ENCODE data around the gene UBE2E2.

Gene UBE2E2

DNA sequence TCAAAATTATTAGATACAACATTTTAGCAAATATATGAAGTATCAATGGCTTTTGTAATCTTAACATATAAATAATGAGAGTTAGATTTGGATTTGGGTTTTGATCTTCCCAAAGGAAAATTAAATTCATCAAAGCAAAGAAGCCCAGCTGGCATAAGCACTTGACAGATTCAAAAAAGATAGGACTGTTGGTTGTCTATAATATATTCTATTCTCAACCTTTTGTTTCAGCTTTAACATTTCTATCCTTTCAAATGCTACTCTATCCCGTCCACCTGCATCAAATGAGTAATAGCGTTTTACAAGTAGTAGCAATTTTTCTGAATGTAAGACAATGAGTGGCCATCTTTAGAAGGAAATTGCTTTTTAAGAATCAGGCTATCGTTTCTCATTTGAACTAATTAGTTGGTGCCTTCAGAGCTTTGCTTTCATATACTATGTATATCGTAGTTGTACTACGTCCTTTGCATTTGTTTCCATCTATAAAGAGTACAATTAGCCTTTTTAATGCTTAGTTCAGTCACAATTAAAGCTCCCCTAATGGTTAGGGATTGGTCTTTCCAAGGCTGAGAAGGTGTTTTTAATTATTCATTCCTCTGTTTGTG is 278.0 kb downstream of the UBE2E2 start:
- ATAC-seq (replicated peaks) (no peak), DNase-seq (no peak)
- H3K36me3 Mint-ChIP-seq: peaks cover 42 to 54% of the 10 kb centered on the region in 2 donors
- H3K4me3 Mint-ChIP-seq: no peak overlapping the region
- H3K4me1 Mint-ChIP-seq: peaks cover 4 to 21% of the 10 kb centered on the region in 2 donors
- no peak overlapping the region for H3K27ac Mint-ChIP-seq
- H3K27me3 Mint-ChIP-seq: no peaks in the 10 kb centered on the region
- H3K9me3 Mint-ChIP-seq: peaks cover 19 to 23% of the 10 kb centered on the region in 2 donors

DNA sequence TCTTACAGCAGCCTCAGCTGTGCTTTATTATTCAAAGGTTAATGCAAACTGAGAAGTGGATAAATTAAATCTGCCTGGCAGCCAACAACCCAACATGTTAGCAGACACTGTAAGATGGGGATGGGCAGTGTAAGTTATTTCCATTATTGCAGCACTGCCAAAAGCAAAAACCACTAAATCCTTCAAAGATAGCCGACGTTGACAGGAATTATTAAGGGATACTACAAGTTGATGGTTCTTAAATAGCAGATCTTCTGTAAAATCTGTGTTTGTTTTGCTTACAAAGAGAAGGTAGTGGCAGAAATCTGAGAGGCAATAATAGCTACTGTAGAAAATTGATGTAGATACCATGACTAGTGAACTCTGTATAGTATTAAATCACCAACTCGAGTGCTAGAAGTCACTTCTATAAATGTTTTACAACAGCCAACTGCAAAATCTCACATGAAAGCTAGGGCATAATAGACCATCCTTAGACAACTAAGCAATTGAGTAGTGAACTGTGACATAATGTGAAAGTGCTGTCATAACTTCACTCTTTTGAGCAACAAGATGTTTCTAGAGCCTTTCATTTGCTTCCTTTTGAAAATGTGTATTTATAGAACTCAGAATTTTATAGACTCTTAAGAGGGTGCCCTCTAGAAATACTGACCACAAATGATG is 278.6 kb downstream of the UBE2E2 start:
- H3K27me3 Mint-ChIP-seq: no peaks in the 10 kb centered on the region
- peak; percentile 29 to 45 for ATAC-seq (replicated peaks)
- no peak overlapping the region for H3K4me3 Mint-ChIP-seq
- peaks cover 4 to 21% of the 10 kb centered on the region in 2 donors for H3K4me1 Mint-ChIP-seq
- peaks cover 44 to 57% of the 10 kb centered on the region in 2 donors for H3K36me3 Mint-ChIP-seq
- H3K9me3 Mint-ChIP-seq: peaks cover 19 to 24% of the 10 kb centered on the region in 2 donors
- H3K27ac Mint-ChIP-seq: no peak overlapping the region
- DNase-seq: no peak

DNA sequence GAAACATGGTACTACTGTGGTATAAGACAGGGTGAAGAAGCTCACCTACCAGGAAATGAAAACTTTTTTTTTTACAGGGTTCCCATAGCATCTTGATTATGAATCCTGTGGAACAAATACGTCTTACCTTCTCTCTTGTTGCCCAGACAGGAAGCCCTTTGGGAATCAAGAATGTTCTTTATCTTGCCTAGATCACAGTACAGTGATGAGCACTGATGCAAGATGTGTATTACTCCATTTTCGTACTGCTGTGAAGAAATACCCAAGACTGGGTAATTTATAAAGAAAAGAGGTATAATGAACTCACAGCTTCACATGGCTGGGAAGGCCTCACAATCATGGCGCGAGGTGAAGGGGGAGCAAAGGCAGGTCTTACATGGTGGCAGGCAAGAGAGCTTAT is 281.3 kb downstream of the UBE2E2 start:
- H3K36me3 Mint-ChIP-seq: peaks cover 37 to 47% of the 10 kb centered on the region in 2 donors
- DNase-seq (no peak), ATAC-seq (replicated peaks) (no peak)
- H3K4me3 Mint-ChIP-seq: no peak overlapping the region
- no peak overlapping the region for H3K27ac Mint-ChIP-seq
- H3K4me1 Mint-ChIP-seq: peaks cover 11 to 28% of the 10 kb centered on the region in 2 donors
- no peaks in the 10 kb centered on the region for H3K27me3 Mint-ChIP-seq
- H3K9me3 Mint-ChIP-seq: peaks cover 11 to 18% of the 10 kb centered on the region in 2 donors

DNA sequence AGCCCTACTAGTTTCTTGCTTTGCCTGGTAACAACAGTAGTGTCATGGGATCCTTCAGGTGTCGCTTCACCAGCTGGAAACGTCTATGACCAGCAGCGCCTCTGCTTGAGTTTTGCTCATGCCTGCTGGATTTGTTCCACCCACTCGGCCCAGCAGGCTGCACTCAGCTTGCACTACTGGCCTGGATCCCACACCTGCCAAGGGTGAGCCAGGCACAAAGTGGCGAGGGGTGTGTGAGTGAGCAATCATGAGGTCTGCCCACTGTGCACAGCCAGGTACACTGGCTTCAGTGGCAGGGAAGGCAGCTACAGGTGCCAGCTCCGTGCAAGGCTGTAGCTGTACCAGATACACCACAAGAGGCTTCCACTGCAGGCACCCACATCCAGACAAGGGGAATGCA is 282.8 kb downstream of the UBE2E2 start:
- H3K4me3 Mint-ChIP-seq: no peak overlapping the region
- peaks cover 26 to 38% of the 10 kb centered on the region in 2 donors for H3K36me3 Mint-ChIP-seq
- ATAC-seq (replicated peaks) (no peak), DNase-seq (no peak)
- no peaks in the 10 kb centered on the region for H3K27me3 Mint-ChIP-seq
- peaks cover 11 to 12% of the 10 kb centered on the region in 2 donors for H3K9me3 Mint-ChIP-seq
- H3K27ac Mint-ChIP-seq: no peak overlapping the region
- peaks cover 15 to 27% of the 10 kb centered on the region in 2 donors for H3K4me1 Mint-ChIP-seq

DNA sequence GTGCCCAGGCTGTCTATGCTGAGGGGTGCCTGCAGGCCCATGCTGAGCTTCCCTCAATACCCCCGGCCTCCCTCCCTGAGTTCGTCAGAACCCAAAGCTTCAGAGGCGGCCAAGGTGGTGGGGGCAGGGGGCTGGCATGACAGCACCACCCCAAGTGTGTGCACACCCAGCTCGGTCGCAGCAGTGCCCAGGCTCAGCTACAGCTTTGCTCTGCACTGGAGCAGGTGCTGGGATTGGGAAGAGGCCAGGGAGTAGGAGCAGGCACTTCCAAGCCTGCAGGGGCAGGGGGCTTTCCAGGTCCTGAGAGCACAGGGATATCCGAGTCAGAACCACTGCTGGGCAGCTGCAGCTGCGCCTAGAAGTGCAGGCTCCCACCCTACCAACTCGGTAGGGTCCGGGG is 283.9 kb downstream of the UBE2E2 start:
- DNase-seq (no peak), ATAC-seq (replicated peaks) (no peak)
- H3K4me1 Mint-ChIP-seq: peaks cover 18 to 27% of the 10 kb centered on the region in 2 donors
- no peak overlapping the region for H3K27ac Mint-ChIP-seq
- no peak overlapping the region for H3K4me3 Mint-ChIP-seq
- peaks cover 26 to 38% of the 10 kb centered on the region in 2 donors for H3K36me3 Mint-ChIP-seq
- H3K27me3 Mint-ChIP-seq: no peaks in the 10 kb centered on the region
- peaks cover 11 to 12% of the 10 kb centered on the region in 2 donors for H3K9me3 Mint-ChIP-seq

DNA sequence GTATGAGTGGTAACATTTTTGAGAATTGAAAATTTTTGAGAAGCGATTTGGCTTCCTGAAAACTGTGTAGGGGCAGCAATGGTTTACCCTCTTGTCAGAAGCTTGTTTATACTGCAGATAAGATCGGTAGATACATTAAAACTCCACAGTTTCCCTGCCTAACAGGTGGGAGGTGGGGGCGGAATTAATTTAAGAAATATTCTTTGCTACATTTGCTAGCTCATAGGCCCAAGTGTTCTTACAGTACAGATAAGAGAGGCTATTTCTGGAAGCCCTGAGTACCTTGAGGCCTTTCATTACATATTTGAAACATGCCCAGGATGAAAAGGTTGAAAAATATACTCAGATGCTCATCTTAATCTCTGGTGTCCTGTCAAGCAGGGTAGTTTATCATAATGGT is 285.5 kb downstream of the UBE2E2 start:
- Mint-ChIP-seq H3K9me3 (peaks cover 11% of the 10 kb centered on the region in 2 donors), H3K36me3 (peaks cover 24 to 36% of the 10 kb centered on the region in 2 donors), H3K27ac (no peak overlapping the region), H3K4me3 (no peak overlapping the region), H3K4me1 (peaks cover 16 to 22% of the 10 kb centered on the region in 2 donors), H3K27me3 (no peaks in the 10 kb centered on the region)
- ATAC-seq (replicated peaks): no peak
- DNase-seq: no peak

DNA sequence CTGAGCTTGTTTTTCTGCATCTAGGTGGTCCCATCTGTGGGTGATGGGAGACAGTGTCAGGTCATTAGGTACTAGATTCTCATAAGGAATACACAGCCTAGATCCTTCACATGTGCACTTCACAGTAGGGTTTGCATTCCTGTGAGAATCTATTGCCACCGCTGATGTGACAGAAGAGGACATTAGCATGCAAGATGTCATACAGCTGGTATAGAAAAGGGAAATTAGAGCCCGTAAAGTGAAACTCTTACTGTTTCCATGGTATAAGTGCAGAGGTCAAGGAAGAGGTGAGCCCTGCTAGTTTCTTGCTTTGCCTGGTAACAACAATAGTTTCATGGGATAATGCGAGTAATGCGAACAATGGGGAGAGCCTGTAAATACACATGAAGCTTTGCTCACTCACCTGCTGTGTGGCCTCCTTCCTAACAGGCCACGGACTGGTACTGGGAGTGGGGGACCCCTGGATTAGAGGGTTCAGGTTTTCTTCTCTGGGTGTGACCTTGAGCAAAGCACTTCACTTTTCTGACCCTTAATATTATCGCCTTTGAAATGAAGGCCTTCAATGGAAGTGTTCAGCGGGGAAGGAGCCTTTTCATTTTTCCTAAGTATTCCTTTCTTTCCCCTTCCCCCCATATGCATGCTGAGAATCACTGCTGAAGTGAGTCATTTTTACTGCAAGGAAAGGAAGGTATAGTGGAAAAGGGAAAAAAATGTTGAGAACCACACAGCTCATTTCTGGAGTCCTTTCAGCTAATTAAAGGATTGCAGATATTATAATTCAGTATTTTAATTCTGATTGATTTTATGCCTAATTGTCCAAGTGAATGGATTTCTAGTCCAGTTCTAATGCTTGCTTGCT is 286.4 kb downstream of the UBE2E2 start:
- DNase-seq (no peak), ATAC-seq (replicated peaks) (peak; percentile 85 to 93)
- Mint-ChIP-seq H3K4me3 (no peak overlapping the region), H3K9me3 (peaks cover 6 to 9% of the 10 kb centered on the region in 2 donors), H3K27ac (peak overlapping the region; percentile 38), H3K27me3 (no peaks in the 10 kb centered on the region), H3K36me3 (peaks cover 16 to 28% of the 10 kb centered on the region in 2 donors), H3K4me1 (peaks cover 16 to 22% of the 10 kb centered on the region in 2 donors)

DNA sequence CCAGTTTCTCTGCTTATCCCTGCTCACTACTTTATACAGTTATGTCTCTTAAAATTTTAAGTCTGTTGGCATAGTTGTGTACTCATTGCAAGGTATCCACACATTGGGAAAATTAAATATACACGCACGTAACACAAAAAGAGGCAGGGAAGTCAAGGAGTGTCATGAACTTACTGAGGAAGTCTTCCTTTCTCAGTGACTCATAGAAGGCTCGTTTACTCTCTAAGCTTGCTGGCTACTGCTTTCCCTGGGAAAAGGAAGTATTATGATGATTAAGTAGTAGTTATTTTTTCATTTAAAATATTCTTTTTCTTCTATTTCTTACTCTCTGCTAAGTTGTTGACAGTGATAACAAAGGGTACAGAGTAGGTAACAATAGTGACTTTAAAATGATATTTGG is 287.3 kb downstream of the UBE2E2 start:
- Mint-ChIP-seq H3K27ac (no peak overlapping the region), H3K4me1 (peaks cover 18 to 25% of the 10 kb centered on the region in 2 donors), H3K36me3 (peaks cover 11 to 21% of the 10 kb centered on the region in 2 donors), H3K9me3 (peaks cover 3 to 6% of the 10 kb centered on the region in 2 donors), H3K4me3 (no peak overlapping the region), H3K27me3 (no peaks in the 10 kb centered on the region)
- no peak for DNase-seq
- ATAC-seq (replicated peaks): no peak

DNA sequence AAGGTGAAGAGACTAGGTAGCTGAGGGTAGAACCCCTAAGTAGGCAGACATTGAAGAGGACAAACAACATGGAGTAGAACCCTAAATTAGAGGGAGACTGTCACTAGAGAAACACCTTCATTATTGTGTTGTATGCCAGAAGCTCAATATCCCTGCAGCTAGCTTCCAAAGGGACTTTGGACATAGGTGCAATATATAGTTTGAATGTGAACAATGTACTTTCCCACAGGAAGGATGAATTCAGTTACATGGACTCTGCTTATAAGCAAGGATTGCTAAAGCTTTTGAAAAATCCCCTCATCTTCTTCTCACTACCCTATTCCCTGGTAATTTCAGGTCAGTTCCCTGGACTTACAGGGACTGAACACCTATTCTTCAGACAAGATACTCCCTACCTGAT is 288.9 kb downstream of the UBE2E2 start:
- Mint-ChIP-seq H3K9me3 (no peaks in the 10 kb centered on the region), H3K4me1 (peaks cover 23 to 37% of the 10 kb centered on the region in 2 donors), H3K27me3 (no peaks in the 10 kb centered on the region), H3K36me3 (peaks cover 0 to 5% of the 10 kb centered on the region in 2 donors), H3K27ac (no peak overlapping the region), H3K4me3 (no peak overlapping the region)
- ATAC-seq (replicated peaks) (no peak), DNase-seq (no peak)

DNA sequence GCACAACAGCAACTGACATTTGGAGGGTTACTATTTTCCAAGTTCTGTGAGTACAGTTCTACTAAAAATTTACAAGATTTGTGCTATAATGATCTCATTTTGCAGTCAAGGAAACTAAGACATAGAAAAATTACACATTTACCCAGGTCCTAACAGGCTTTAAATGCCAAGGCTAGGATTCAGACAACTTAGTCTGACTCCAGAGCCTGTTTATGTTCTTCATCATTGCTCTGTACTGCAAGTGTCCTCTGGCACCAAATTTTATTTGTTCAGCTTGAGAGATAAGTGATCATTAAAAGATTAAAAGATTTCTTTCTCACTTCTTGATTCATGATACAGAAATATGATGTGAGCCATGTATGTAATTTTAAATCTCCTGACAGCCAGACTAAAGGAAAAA is 290.8 kb downstream of the UBE2E2 start:
- DNase-seq (no peak), ATAC-seq (replicated peaks) (no peak)
- Mint-ChIP-seq H3K27ac (no peak overlapping the region), H3K4me3 (no peak overlapping the region), H3K9me3 (no peaks in the 10 kb centered on the region), H3K4me1 (peaks cover 21 to 50% of the 10 kb centered on the region in 2 donors), H3K36me3 (peaks cover 0 to 1% of the 10 kb centered on the region in 2 donors), H3K27me3 (no peaks in the 10 kb centered on the region)

DNA sequence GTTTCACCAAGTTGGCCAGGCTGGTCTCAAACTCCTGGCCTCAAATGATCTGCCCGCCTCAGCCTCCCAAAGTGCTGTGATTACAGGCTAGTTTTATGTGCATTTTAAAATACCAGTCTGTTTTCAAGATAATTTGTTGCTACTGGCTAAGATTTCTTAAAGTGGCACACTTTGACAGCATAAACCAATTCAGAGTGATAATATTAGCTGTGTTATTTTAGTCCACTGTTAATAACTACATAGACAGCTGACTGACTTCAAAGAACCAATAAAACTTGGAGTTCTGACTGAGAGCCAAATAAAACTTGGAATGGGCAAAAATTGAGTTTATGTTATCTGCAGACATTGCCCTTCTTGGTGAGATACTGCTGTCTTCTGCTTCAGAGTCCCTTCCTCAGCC is 291.8 kb downstream of the UBE2E2 start:
- no peak for ATAC-seq (replicated peaks)

DNA sequence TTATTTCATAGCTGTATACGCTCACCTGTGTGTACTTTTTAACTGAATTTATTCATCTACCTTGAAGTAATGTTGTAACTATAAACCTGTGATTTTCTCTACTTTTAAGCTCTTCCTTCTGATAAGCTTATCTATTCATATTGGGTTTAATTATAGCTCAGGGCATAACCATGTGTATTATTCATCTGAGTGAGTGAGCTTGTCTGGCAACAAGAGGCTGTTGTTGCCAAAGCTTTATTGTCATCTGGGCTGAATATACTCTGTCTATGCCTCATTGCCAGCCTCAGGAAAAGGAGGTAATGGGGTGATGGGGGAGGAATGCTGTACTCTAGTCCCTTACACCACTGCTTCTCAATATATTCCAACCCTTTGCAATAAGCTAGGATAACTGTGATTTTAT is 292.4 kb downstream of the UBE2E2 start:
- no peak for DNase-seq
- no peak overlapping the region for H3K27ac Mint-ChIP-seq
- ATAC-seq (replicated peaks): no peak
- no peaks in the 10 kb centered on the region for H3K27me3 Mint-ChIP-seq
- H3K9me3 Mint-ChIP-seq: no peaks in the 10 kb centered on the region
- no peak overlapping the region for H3K4me3 Mint-ChIP-seq
- H3K36me3 Mint-ChIP-seq: peaks cover 2 to 4% of the 10 kb centered on the region in 2 donors
- H3K4me1 Mint-ChIP-seq: peaks cover 12 to 42% of the 10 kb centered on the region in 2 donors

More for the DNA sequence above, 291.8 kb downstream of the UBE2E2 start:
- Mint-ChIP-seq H3K4me1 (peaks cover 13 to 42% of the 10 kb centered on the region in 2 donors), H3K9me3 (no peaks in the 10 kb centered on the region), H3K27me3 (no peaks in the 10 kb centered on the region), H3K4me3 (no peak overlapping the region), H3K36me3 (peaks cover 2% of the 10 kb centered on the region in 2 donors), H3K27ac (no peak overlapping the region)
- DNase-seq: no peak

DNA sequence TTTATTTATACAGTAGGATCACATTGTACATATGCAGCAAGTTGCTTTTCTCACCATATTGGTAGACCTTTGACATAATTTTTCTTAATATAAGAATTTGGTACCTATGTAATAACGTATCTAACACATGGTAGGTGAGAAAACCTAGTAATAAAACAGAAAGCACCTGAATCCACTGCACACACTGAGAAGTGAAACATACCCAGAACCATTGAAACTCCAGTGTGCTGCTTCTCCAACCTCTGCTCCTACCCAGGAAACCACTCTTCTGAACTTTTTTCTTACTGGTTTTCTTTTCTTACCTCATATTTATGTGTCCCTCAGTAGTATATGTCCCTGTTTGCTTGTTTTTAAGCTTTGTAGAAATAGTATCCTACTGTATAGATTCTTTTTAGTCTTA is 293.0 kb downstream of the UBE2E2 start:
- Mint-ChIP-seq H3K27ac (no peak overlapping the region), H3K36me3 (peaks cover 4 to 11% of the 10 kb centered on the region in 2 donors), H3K4me1 (peaks cover 14 to 42% of the 10 kb centered on the region in 2 donors), H3K9me3 (no peaks in the 10 kb centered on the region), H3K4me3 (no peak overlapping the region), H3K27me3 (no peaks in the 10 kb centered on the region)
- ATAC-seq (replicated peaks): no peak
- DNase-seq: no peak

DNA sequence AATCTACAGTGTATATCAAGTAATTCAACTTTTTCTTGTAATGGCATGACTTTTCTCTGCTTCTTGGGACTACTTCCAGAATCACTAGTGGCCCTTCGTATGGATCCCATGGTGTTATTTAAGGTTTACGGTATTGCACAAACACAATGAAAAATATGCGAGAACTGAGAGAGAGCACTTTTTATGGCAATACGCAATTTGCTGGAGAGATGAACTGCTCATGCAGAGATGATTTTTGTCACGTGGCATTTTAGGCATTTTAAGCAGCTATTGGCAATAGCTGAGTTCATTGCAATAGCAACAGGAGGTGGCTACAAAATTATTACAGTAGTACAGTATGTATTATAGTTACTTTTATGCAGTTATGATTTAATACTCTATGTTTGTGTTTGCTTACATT is 294.0 kb downstream of the UBE2E2 start:
- Mint-ChIP-seq H3K9me3 (no peaks in the 10 kb centered on the region), H3K36me3 (peaks cover 4 to 14% of the 10 kb centered on the region in 2 donors), H3K27me3 (no peaks in the 10 kb centered on the region), H3K4me3 (no peak overlapping the region), H3K27ac (no peak overlapping the region), H3K4me1 (peaks cover 13 to 41% of the 10 kb centered on the region in 2 donors)
- ATAC-seq (replicated peaks) (no peak), DNase-seq (no peak)

Data from stimulated activated naive B cell treated with anti-CD40 and anti-IgM and Interleukin-4, amounts not matched to agents 10 μg/mL and 1 μg/mL and 100 μg/mL, for 72 hours (primary cell).